Activated CD4-positive, alpha-beta memory T cell treated with anti-CD3 and anti-CD28 coated beads, Interleukin-2, amount 10 ng/mL, durations not matched to agents 7 days and 5 days (primary cell): ENCODE measurements around the gene PTDSS2. TPM values are rescaled to one million over a fixed set of nuclear protein-coding genes. Genes with fewer than 3 reads are reported as not detected.

Source experiments
- CTCF ChIA-PET: fragments of 350-600 bp; sonication (Branson Sonifier 250); formaldehyde crosslinking; loops from one replicate; lab custom pipeline; 2021; ENCODE audit warnings: antibody characterized with exemption, inconsistent platforms; lab: Charles Lee
- POLR2A ChIA-PET: fragments of 350-600 bp; sonication (Branson Sonifier 250); formaldehyde crosslinking; loops from one replicate; lab custom pipeline; 2021; ENCODE audit warnings: antibody characterized with exemption; lab: Charles Lee
- DNase-seq: peaks from one replicate; pipeline ENCODE4 v3.0.0-alpha.2; 2020
- H3K27ac Mint-ChIP-seq: one replicate; pipeline ENCODE4 v1.8.0; 2021; ENCODE audit warnings: mild to moderate bottlenecking, mixed read lengths
- H3K27me3 Mint-ChIP-seq: one replicate; pipeline ENCODE4 v1.8.0; 2021; ENCODE audit warnings: mixed read lengths
- H3K36me3 Mint-ChIP-seq: one replicate; pipeline ENCODE4 v1.8.0; 2021; ENCODE audit warnings: low read depth, mixed read lengths
- H3K4me1 Mint-ChIP-seq: one replicate; pipeline ENCODE4 v1.8.0; 2021; ENCODE audit warnings: mixed read lengths
- H3K4me3 Mint-ChIP-seq: one replicate; pipeline ENCODE4 v1.8.0; 2021; ENCODE audit warnings: mild to moderate bottlenecking, mixed read lengths
- H3K9me3 Mint-ChIP-seq: one replicate; pipeline ENCODE4 v1.8.0; 2021; ENCODE audit warnings: mixed read lengths
- total RNA-seq, 2 experiments: library from RNA; stranded (reverse); gene quantifications; one replicate each; pipeline ENCODE4 v1.2.3, GENCODE V29; 2021

The PTDSS2 gene
- total RNA-seq, 2 experiments from 2014 or later = 20.1 to 21.5 TPM

DNA sequence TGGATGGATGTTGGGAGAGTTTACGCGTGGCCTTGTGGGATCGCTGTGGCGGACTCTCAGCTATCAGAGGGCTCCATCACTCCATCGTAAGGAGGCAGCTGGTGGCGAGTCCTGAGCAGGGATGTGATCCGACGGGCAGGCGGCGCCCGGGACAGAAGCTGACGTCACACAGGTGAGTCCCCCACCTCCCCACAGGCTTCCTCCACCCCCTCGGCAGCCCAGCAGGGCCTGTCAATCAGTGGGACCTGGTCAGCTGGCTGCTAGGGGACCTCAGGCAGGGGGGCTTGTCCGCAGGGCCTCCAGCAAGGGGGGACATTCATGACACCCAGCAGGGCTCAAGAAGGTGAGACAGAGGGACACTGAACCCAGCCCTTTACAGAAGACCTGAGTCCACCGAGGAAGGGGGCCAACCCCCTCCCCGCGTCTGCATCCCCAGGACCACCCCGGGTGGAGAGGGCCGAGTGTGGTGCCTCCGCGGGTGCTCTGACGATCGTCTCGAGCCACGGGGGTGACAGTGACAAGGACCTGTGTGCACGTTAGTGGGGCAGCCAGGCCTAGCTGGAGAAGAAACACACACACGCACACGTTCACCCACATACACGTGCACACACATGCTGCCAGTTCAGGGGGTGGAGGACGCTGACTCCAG lies 78.2 kb downstream of the PTDSS2 start:
- H3K27me3 Mint-ChIP-seq = no peaks in the 10 kb centered on the region
- no peak overlapping the region for H3K4me3 Mint-ChIP-seq
- no peaks in the 10 kb centered on the region for H3K9me3 Mint-ChIP-seq
- H3K27ac Mint-ChIP-seq = no peak overlapping the region
- H3K4me1 Mint-ChIP-seq = peaks cover 2% of the 10 kb centered on the region
- POLR2A ChIA-PET = no interaction called here
- CTCF ChIA-PET = no interaction called here
- H3K36me3 Mint-ChIP-seq = peaks cover 11% of the 10 kb centered on the region
- DNase-seq = no peak

DNA sequence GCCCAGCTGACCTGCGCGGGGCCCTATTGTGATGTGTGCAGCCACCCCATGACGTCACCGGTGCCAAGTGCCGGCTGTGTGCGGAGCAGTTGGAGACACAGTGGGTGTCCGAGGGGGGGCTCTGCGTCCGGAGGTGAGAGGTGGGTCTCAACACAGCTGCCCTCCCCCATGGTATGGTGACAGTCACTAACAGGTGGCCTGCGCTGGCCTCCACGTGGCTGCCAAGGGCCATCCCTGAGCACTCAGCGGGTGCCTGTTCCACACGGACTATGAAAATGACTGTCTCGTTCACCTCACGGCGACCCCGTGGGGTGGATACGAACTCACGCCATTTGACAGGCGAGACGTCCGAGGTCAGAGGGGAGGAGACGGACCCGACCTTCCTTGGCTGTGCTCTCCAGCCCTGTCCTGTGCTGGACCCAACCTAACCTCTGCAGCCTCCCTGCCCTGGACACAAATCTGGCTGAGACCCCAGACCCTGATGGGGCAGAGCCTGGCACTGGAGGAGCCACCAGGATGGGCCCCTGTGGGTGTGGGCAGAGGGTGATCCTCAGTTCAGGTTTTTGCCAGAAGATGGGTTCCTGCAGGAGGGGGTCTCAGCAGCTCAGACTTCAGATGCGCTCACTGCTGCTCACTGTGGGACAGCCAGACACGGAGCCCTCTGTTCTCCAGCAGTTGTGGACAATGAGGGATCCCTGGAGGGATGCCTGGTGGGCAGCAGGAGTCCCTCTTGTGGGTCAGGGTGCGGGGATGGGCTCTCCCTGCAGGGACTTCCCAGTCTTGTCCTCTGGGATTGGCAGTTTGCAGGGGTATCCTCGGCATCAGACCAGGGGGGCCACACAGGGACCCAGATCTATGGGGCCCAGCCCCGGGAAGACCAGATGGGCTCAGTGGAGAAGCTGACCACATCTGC lies 79.0 kb downstream of the PTDSS2 start:
- peaks cover 13% of the 10 kb centered on the region for H3K36me3 Mint-ChIP-seq
- H3K4me1 Mint-ChIP-seq = peaks cover 6% of the 10 kb centered on the region
- no peak overlapping the region for H3K4me3 Mint-ChIP-seq
- no peaks in the 10 kb centered on the region for H3K9me3 Mint-ChIP-seq
- no peak overlapping the region for H3K27ac Mint-ChIP-seq
- CTCF ChIA-PET = no interaction called here
- H3K27me3 Mint-ChIP-seq = no peaks in the 10 kb centered on the region
- DNase-seq = no peak
- POLR2A ChIA-PET = no interaction called here

DNA sequence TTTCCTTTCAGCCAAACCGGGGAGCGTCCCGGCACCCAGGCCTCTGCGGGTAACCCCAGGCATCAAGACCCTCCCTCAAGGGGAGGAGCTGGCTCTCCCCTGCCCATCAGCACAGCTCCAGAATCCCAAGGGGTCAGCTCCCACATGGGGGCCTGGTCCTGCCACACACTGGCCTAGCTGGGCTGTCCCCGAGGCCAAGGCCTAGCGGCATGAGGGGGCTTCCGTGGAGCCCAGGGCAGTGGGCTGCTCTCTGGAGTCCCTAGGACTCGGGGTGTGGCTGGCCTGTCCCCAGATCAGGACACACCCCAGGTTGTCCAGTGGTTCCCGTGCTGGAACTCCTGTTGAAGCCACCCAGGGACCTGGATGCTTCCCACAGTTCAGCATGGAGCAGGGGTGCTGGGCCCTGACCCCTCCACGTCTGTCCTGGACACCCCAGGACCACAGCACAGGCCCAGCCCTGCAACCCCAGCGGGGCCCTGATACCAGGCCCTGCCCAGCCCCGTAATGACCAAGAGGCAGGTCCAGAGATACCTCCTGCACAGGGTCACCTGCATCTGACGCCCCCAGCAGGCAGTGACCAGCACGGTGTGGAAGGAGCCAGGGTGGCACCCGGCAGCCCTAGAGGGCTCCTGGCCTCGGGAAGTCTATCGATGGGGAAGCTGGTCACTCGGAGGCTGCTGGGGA lies 79.8 kb downstream of the PTDSS2 start:
- Mint-ChIP-seq H3K9me3 (no peaks in the 10 kb centered on the region), H3K4me3 (no peak overlapping the region), H3K27me3 (no peaks in the 10 kb centered on the region), H3K36me3 (peaks cover 13% of the 10 kb centered on the region), H3K4me1 (peaks cover 7% of the 10 kb centered on the region), H3K27ac (no peak overlapping the region)
- POLR2A ChIA-PET = no interaction called here
- DNase-seq = no peak
- CTCF ChIA-PET = no interaction called here

DNA sequence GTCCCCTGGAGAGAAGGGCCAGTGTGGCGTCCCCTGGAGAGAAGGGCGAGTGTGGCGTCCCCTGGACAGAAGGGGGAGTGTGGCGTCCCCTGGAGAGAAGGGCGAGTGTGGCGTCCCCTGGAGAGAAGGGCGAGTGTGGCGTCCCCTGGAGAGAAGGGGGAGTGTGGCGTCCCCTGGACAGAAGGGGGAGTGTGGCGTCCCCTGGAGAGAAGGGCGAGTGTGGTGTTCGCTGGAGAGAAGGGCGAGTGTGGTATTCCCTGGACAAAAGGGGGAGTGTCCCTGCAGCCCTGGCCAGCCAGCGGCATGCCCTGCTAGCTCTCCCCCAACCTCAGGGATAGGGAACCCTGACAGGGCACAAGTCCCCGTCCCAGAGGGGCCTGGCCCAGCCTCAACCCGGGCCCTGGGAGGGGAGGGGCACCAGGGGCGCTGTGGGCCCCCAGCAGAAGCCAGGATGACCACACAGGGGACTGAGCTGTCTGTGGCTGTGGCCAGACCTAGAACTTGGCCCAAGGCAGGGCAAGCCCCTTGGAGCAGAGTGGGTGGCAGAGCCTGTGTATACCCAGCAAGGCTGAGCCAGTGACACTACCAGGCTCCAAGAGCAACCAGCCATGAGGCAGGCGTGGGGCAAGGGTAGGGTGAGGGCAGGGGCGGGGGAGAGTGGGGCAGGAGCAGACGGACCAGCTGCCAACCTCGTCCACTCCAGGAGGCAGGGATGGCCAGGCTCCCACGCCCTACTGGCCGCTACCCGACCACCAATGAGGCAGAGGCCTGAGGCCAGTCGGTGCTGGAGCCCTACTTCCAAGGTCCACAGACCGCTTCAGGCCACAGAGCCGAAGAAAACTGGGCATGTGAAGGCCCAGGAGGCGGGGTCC lies 81.1 kb downstream of the PTDSS2 start:
- CTCF ChIA-PET = no interaction called here
- peaks cover 13% of the 10 kb centered on the region for H3K36me3 Mint-ChIP-seq
- POLR2A ChIA-PET = interaction anchor here (1.3 kb wide), 1 partner anchor 195 kb away, joined by 3 read pairs; no protein-coding TSS in a partner anchor
- H3K27me3 Mint-ChIP-seq = no peaks in the 10 kb centered on the region
- H3K4me3 Mint-ChIP-seq = no peak overlapping the region
- H3K27ac Mint-ChIP-seq = no peak overlapping the region
- no peaks in the 10 kb centered on the region for H3K9me3 Mint-ChIP-seq
- no peak for DNase-seq
- peaks cover 8% of the 10 kb centered on the region for H3K4me1 Mint-ChIP-seq

DNA sequence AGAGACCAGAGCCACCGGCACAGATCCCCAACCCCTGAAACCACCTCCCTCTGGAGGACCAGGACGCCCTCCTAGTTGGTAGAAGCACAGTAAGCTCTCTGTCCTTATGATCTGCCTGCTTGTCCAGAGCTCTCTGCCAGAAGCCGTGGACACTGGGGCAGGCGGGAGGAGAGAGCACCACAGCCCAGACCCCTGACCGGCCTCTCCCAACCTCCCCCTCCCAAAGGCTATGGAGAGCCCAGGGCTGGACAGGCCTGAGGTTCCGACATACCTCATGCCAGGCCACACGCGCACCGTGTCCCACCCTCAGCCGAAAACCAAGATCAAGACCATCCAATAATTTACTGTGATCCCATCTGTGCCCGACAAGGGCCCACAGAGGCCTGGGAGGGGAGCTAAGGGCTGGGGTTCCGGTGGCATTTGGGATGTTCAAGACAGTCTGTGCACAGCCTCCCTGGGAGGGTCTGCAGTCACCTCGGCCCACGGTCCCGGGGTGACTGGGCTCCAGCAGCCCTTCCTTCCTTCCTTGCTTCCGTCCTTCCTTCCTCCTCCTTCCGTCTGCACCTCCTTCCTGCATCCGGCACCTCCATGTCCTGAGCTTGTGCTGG lies 81.9 kb downstream of the PTDSS2 start:
- no peaks in the 10 kb centered on the region for H3K9me3 Mint-ChIP-seq
- no peaks in the 10 kb centered on the region for H3K27me3 Mint-ChIP-seq
- peaks cover 12% of the 10 kb centered on the region for H3K4me1 Mint-ChIP-seq
- DNase-seq = no peak
- H3K36me3 Mint-ChIP-seq = peaks cover 13% of the 10 kb centered on the region
- CTCF ChIA-PET = interaction anchor here (1.6 kb wide), 1 partner anchor 13 kb away, joined by 4 read pairs; no protein-coding TSS in a partner anchor
- H3K4me3 Mint-ChIP-seq = no peak overlapping the region
- no peak overlapping the region for H3K27ac Mint-ChIP-seq
- POLR2A ChIA-PET = interaction anchor here (1.3 kb wide), 3 partner anchors 13 to 194 kb away, joined by 3 to 4 read pairs (median 4); partner anchors contain the start of gene RNH1

DNA sequence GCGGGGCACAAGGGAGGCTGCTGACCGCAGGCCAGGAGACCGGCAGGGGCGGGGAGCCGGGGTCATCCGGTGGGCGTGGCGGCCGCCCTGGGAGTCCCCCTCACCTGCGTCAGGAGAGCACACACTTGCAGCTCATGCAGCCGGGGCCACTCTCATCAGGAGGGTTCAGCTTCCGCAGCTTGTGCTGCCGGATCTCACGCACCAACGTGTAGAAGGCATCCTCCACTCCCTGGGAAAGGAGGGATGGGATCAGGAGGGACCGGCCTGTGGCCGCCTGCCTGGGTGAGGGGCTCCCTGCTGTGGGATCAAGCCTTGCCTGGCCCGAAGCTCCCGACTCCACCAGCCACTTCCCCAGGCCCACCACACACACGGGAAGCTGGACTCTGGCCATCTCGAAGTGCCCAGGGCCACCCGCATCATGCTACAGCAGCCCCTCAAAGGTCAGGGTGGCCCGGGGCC lies 82.5 kb downstream of the PTDSS2 start:
- H3K27me3 Mint-ChIP-seq = no peaks in the 10 kb centered on the region
- DNase-seq = no peak
- peaks cover 16% of the 10 kb centered on the region for H3K4me1 Mint-ChIP-seq
- no peak overlapping the region for H3K4me3 Mint-ChIP-seq
- POLR2A ChIA-PET = interaction anchor here (0.6 to 1.3 kb wide), 4 partner anchors 14 to 193 kb away, joined by 3 to 4 read pairs (median 4); partner anchors contain the start of gene RNH1
- peaks cover 13% of the 10 kb centered on the region for H3K36me3 Mint-ChIP-seq
- CTCF ChIA-PET = interaction anchor here (1.6 kb wide), 1 partner anchor 14 kb away, joined by 4 read pairs; no protein-coding TSS in a partner anchor
- H3K9me3 Mint-ChIP-seq = no peaks in the 10 kb centered on the region
- no peak overlapping the region for H3K27ac Mint-ChIP-seq

DNA sequence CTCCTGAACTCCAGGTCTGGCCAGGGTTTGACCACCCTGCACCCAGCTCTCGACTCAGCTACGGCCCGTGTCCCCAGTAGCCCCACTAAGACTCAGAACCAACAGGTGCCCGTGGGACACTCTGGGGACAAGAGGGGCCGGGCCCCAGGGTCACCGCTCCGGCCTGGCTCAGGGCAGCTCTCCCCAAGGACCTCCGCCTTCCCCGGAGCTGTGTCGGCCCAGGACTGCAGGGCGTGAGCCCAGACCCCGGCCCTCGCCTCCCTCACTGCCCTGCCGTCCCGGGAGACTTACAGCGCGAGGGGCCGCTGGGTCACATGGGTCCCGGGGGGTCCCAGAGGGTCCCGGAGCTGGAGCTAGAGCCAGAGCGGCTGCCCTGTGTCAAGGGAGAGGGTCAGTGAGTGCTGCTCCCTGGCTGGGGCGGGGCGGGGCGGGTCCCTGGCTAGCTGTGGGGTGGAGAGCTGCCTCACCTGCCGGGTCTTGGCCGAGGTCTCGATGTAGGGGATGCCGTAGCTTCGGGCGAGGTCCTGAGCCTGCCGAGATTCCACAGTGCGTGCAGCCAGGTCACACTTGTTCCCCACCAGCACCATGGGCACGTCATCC lies 83.0 kb downstream of the PTDSS2 start:
- H3K9me3 Mint-ChIP-seq = no peaks in the 10 kb centered on the region
- H3K36me3 Mint-ChIP-seq = peaks cover 13% of the 10 kb centered on the region
- no peak overlapping the region for H3K4me3 Mint-ChIP-seq
- H3K4me1 Mint-ChIP-seq = peaks cover 21% of the 10 kb centered on the region
- H3K27ac Mint-ChIP-seq = no peak overlapping the region
- DNase-seq = no peak
- H3K27me3 Mint-ChIP-seq = no peaks in the 10 kb centered on the region
- ChIA-PET POLR2A (interaction anchor here (0.6 to 1.3 kb wide), 3 partner anchors 15 to 128 kb away, joined by 3 to 4 read pairs (median 4); partner anchors contain the start of gene RNH1), CTCF (interaction anchor here (1.6 kb wide), 1 partner anchor 14 kb away, joined by 4 read pairs; no protein-coding TSS in a partner anchor)

DNA sequence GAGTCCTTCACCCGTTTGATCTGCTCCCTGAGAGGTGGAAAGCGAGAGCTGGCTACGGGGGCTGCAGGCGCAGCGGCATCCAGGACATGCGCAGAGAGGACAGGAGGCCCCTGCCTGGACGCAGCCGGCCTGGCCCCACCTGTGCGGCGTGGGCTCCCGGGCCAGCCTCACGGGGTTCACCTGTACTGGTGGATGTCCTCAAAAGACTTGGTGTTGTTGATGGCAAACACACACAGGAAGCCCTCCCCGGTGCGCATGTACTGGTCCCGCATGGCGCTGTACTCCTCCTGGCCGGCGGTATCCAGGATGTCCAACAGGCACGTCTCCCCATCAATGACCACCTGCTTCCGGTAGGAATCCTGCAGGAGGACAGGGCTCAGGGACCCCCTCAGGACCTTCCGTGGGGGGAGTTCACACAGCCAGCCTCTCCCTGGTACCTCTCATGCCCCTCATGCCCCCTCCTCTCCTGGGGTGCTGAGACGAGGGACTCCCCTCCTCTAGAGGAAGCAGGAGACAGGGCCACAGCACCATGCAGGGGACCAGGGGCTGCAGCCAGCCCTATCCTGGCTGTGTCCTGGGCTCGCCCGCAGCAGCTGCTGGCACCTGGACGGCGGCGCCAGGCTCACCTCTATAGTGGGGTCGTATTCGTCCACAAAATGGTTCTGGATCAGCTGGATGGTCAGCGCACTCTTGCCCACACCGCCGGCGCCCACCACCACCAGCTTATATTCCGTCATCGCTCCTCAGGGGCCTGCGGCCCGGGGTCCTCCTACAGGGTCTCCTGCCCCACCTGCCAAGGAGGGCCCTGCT lies 83.7 kb downstream of the PTDSS2 start:
- Mint-ChIP-seq H3K9me3 (no peaks in the 10 kb centered on the region), H3K4me3 (no peak overlapping the region), H3K27ac (peak overlapping the region; percentile 47), H3K4me1 (peaks cover 27% of the 10 kb centered on the region), H3K36me3 (peaks cover 13% of the 10 kb centered on the region), H3K27me3 (no peaks in the 10 kb centered on the region)
- no peak for DNase-seq
- ChIA-PET POLR2A (interaction anchor here (1.2 to 1.4 kb wide), 4 partner anchors 15 to 162 kb away, joined by 3 to 6 read pairs (median 4); partner anchors contain the start of gene TMEM80), CTCF (interaction anchor here (1.0 to 2.7 kb wide), 2 partner anchors 12 to 15 kb away, joined by 3 to 11 read pairs; no protein-coding TSS in a partner anchor)

DNA sequence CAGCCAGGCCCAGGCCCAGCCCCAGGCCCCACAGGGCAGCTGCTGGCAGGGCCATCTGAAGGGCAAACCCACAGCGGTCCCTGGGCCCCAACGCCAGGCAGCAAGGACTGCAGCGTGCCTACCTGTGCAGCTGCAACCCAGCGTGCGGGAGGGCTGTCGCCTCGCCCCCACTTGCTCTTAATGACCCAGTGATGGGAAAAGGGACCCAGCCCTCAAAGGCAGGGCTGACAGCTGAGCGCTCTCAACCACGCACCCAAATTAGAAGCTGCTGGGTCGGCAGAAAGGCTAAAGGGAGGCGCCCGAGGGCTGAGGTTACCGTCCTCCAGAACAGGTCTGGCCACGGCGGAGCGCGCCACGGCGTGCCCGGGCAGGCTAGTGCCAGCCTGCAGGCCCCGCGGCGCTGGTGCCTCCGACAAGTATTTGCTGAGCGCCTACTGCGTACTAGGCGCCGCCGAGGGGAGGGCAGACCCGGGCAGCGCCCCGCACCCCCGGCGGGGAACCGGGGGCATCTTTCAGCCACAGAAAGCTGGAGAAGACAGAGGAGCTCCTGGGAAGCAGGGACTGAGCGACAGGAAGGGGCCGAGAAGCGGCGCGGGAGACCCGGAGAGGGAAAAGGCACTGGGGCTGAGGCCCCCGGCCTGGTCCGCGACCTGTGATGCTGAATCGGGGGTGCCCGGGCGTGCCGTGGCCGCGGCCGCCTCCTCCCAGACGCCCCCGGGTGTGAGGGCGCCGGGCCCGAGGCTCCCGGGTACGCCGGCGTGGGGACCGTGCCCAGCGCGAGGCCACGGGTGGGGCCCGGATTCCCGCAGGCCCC lies 84.5 kb downstream of the PTDSS2 start:
- DNase-seq = peak; percentile 53
- Mint-ChIP-seq H3K4me1 (peaks cover 28% of the 10 kb centered on the region), H3K27ac (peak overlapping the region; percentile 71), H3K27me3 (no peaks in the 10 kb centered on the region), H3K9me3 (no peaks in the 10 kb centered on the region), H3K36me3 (peaks cover 13% of the 10 kb centered on the region), H3K4me3 (peak overlapping the region; percentile 72)
- CTCF ChIA-PET = interaction anchor here (1.0 to 2.7 kb wide), 2 partner anchors 13 to 16 kb away, joined by 3 to 11 read pairs; no protein-coding TSS in a partner anchor
- POLR2A ChIA-PET = interaction anchor here (0.9 to 2.0 kb wide), 6 partner anchors 85 to 256 kb away, joined by 3 to 6 read pairs (median 4); partner anchors contain the start of genes NLRP6, TALDO1 and TMEM80

DNA sequence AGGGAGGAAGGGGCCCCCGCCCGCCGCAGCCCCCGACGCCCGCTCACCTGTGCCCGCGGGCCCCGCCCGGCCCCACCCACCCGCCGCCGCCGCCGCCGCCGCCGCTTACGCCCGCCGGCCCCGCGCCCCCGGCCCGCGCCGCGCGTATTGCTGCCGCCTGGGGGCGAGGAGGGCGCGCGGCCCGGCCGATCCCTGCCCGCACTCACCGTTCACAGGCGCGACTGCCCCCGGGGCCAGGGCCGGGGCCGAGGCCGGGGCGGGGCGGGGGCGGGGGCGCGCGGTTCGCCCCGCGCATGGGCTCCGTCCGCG lies 85.1 kb downstream of the PTDSS2 start:
- no peak for DNase-seq
- ChIA-PET CTCF (interaction anchor here (2.7 kb wide), 1 partner anchor 17 kb away, joined by 11 read pairs; no protein-coding TSS in a partner anchor), POLR2A (interaction anchor here (0.9 to 2.3 kb wide), 16 partner anchors 12 to 328 kb away, joined by 3 to 9 read pairs (median 6); partner anchors contain the start of genes BET1L, DEAF1, LMNTD2 and NLRP6)
- Mint-ChIP-seq H3K4me3 (no peak overlapping the region), H3K4me1 (peaks cover 28% of the 10 kb centered on the region), H3K27ac (no peak overlapping the region), H3K36me3 (peaks cover 12% of the 10 kb centered on the region), H3K27me3 (no peaks in the 10 kb centered on the region), H3K9me3 (no peaks in the 10 kb centered on the region)
